Measurements from ENCODE around the gene PEA15.
A peak's percentile ranks its signal among the peaks of the same experiment; 100 is the strongest.

PEA15 gene

GRCh38 chr1:160186246-160186645 is 18.9 kb upstream of the PEA15 start:
- no peak for DNase-seq

- DNase-seq, result no peak
Measured at GRCh38 chr1:160186729-160187128, 18.5 kb upstream of the PEA15 start.

- no peak for DNase-seq
Measured at GRCh38 chr1:160187407-160187806, 17.8 kb upstream of the PEA15 start.

GRCh38 chr1:160188341-160188740 is 16.8 kb upstream of the PEA15 start:
- DNase-seq, result no peak

- DNase-seq, result peak; percentile 47
Measured at GRCh38 chr1:160189649-160190625, 15.2 kb upstream of the PEA15 start, which contains the start of gene CASQ1. Gene CASQ1, plus strand, starts transcription at chr1:160190575. Its CDS starts 177 bp downstream, at chr1:160190752.

GRCh38 chr1:160191756-160192155 is 13.4 kb upstream of the PEA15 start:
- DNase-seq, result no peak

GRCh38 chr1:160192234-160192633 is 12.9 kb upstream of the PEA15 start:
- no peak for DNase-seq

- peak; percentile 81 for DNase-seq
Measured at GRCh38 chr1:160193091-160193819, 11.9 kb upstream of the PEA15 start.

GRCh38 chr1:160193832-160194736 is 11.1 kb upstream of the PEA15 start:
- DNase-seq, result no peak

GRCh38 chr1:160194737-160195059 is 10.5 kb upstream of the PEA15 start:
- no peak for DNase-seq

- no peak for DNase-seq
Measured at GRCh38 chr1:160196143-160196542, 9.0 kb upstream of the PEA15 start.

GRCh38 chr1:160197231-160197630 is 8.0 kb upstream of the PEA15 start:
- DNase-seq, result no peak

- no peak for DNase-seq
Measured at GRCh38 chr1:160200786-160201185, 4.4 kb upstream of the PEA15 start.

- DNase-seq, result peak; percentile 22
Measured at GRCh38 chr1:160204526-160205241, 500 bp upstream of the PEA15 start.

- peak; percentile 67 for DNase-seq
Measured at GRCh38 chr1:160206036-160206389, 829 bp downstream of the PEA15 start.

GRCh38 chr1:160206421-160207117 is 1.4 kb downstream of the PEA15 start:
- peak; percentile 91 for DNase-seq

GRCh38 chr1:160207118-160207650 is 2.0 kb downstream of the PEA15 start:
- no peak for DNase-seq

GRCh38 chr1:160207771-160208556 is 2.8 kb downstream of the PEA15 start:
- DNase-seq, result no peak

GRCh38 chr1:160208557-160209320 is 3.6 kb downstream of the PEA15 start:
- DNase-seq, result peak; percentile 38
